Activated CD4-positive, alpha-beta T cell treated with anti-CD3 and anti-CD28 coated beads, Interleukin-2, amount 50 U/mL, for 4 hours (primary cell): ENCODE data around the gene PITRM1.

Experiments
- DNase-seq, 2 experiments: peaks; one replicate each; pipeline ENCODE4 v3.0.0-alpha.2; 2020

The PITRM1 gene

GRCh38 chr10:3136763-3137611, 35.6 kb downstream of the PITRM1 start:
- no peak for DNase-seq

- DNase-seq = no peak
Measured at GRCh38 chr10:3136336-3136735, 36.2 kb downstream of the PITRM1 start.

- DNase-seq = no peak
Measured at GRCh38 chr10:3135006-3135405, 37.6 kb downstream of the PITRM1 start.

- DNase-seq = no peak
Measured at GRCh38 chr10:3133948-3134347, 38.6 kb downstream of the PITRM1 start.

GRCh38 chr10:3132036-3133025, 40.3 kb downstream of the PITRM1 start:
- no peak for DNase-seq

GRCh38 chr10:3131098-3131497, 41.5 kb downstream of the PITRM1 start:
- no peak for DNase-seq

GRCh38 chr10:3129581-3130340, 42.8 kb downstream of the PITRM1 start:
- DNase-seq = no peak

GRCh38 chr10:3128379-3129130, 44.0 kb downstream of the PITRM1 start:
- DNase-seq = no peak

DNA sequence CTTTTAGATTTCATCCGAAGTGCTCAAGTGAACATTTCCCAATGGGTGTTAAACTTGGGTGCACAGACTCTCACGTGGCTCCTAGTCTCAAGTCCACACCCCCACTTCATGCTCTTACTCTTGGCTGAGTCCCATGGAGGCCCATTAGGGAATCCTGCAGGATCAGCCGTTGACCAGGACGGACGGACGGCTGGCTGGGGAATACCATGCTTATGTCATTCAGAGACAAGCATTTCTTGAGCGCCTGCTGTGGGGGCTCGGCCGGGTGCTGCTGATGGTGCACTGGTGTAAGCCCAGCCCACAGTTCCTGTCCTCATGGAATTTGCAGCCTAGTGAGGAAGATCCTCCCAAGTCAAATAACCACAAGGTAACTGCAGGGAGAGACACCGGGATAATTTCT, 44.7 kb downstream of the PITRM1 start:
- DNase-seq = no peak

DNA sequence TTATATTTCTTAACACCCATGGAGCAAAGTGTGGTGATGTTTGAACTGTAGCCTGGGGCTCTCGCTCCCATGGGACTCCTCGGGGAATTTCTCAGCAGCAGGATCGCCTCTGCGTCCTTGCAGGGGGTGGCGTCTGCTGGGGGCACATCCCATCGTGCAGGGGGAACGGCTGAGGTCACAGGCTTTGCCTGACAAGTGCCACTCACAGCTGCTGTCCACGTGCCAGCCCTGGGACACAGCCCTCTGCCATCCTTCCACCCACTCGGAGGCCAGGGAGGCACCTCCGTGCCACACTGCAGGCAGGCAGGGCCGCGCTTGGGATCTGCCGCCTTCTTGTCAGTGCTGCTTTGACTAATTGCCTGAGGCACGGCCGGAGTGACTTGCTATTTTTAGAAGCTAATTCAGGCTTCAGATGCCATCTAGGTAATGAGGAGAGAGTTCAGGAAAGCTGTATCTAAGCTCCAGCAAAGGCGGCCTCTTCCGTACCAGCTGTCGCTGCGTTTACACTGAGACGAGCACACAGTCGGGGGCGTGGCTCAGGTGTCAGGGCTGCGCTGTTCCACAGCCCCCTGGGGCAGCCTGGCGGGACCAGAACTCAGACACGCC, 45.7 kb downstream of the PITRM1 start:
- no peak for DNase-seq

DNA sequence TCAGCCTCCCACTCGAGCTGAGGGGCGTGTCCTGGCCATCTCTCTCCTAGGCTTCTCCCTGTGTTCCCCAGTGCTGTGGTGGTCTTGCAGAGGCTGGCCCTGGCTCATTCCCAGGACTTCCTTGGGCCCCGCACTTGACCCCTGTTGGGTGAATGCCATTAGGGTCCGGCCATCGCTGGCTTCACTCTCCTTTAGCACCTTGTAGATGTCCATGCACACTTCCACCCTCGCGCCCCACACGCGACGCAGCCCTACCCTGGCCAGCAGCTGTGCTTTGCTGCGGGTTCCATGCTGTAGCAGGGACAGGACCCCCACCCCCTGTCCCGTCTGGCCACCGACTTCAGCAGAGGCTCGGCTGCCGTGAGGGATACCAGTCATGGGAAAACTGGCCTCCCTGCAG, 46.3 kb downstream of the PITRM1 start:
- no peak for DNase-seq

GRCh38 chr10:3125527-3126170, 46.9 kb downstream of the PITRM1 start:
- no peak for DNase-seq

DNA sequence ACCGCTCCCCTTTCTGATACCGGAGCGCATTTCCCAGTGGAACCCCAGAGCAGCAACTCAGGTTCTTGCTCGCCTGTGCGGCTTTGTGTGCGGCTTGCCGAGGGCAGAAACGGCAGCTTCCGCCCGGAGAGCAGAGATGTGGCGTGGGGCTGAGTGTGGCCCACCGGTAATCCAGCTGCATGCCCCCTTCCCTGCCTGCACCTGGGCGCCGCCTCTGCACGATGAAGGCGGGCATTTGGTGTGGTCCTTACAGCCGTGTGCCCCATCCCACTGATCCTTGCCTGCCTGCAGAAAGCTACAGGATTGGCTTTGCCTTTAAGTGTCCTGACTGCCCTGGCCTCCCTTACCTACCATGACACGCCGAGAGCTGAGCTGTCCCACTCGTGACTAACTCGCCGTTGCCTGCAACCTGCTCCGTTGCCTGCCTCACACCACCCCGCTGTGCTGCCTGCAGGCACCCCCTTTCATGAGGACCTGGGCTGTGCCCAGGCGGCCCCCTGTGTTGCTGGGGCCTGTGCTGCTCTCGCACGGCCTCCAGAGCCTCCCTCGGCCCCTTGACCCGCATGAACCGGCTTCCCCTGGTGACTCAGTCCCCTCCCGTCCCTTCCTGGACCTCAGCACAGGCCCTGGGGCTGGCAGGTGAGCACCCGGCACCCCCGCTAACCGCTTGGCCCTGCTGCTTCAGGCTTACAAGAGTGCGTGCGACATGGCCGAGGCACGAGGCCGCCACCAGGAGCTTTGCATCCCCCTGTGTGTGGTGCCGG, 48.0 kb downstream of the PITRM1 start:
- no peak for DNase-seq

GRCh38 chr10:3123571-3124411, 48.8 kb downstream of the PITRM1 start:
- no peak for DNase-seq

DNA sequence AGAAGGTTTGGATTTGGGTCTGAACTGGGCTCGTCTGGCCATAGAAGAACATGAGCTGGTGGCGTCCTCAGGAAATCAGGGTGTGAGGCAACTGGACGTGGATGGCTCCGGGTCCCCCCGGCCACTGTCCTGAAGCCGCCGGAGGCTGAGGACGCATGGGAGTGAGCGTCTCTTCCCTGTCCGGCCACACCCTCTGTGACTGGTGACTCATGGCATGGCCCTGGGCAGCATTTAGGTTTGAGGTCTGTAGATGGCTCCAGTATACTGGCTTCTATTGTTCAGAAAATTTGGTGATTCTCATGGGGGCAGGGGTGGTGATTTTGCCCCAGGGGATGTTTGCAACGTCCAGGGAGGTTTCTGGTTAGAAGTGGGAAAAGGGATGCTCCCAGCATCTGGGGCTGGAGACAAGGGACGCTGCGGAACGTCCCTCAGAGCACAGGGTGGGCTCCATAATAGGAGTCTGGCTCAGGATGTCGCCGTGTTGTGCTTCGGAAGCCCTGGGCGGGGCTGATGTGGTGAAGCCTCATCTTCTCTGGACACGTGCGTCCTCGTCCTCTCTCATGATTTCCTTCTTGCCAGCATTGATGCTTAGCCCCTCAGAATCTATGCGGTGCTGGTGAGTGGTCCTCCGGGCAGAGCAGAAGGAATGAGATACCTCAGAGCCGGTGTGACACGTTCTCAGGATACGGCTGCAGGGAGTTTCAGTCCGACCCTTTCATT, 49.9 kb downstream of the PITRM1 start:
- DNase-seq = no peak

DNA sequence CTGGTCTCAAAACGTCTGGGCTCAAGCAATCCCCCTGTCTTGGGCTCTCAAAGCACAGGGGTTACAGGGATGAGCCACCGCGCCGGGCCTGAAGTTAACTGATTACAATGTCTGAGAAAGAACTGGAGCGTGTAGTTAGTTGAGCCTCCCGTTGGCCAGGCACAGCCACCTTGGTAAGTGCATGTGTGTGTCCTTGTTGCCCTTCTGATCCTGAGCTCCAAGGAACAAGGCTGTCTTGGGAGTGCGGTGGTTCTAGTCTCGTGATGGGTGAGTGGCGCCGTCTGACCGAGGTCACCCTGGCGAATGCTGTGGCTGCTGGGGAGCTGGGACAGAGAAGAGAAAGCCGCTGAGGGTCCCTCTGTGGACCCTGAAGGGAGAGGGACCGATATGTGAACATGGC, 50.5 kb downstream of the PITRM1 start:
- no peak for DNase-seq

DNA sequence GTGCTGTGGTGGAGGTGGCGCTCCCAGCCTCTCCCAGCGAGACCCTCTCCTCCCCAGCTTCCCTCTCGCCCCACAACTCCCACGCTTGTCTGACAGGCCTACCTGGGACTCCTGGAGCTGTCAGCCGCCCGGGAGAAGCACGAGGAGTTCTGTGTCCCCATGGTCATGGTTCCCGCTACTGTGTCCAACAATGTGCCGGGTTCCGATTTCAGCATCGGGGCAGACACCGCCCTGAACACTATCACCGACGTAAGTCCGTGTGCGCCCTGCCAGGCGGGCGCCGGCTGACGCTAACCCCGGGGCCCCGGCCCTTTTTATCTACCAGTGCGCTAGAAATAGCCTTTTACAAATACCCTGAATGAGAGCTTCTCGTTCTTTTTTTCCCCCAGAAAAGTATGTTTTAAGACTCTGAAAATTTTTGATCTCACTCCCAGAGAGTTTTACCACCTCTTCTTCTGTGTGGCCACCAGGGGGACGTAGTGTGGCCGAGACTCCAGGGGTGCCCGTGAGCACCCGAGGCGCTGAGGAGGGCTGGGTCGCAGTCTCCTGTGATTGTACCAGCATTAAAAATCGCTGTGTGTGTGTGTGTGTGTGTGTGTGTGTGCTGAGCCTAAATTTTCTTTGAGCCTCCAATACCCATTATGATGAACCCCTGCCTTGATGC, 52.7 kb downstream of the PITRM1 start:
- DNase-seq = no peak

GRCh38 chr10:3118641-3119091, 53.9 kb downstream of the PITRM1 start:
- no peak for DNase-seq
